IMR-90 (cell line): ENCODE measurements around the gene PITPNM2. TPM values are rescaled to one million over a fixed set of nuclear protein-coding genes. Genes with fewer than 3 reads are reported as not detected.

ENCODE experiments used
- ATAC-seq: fragments of 200-7000 bp; cut with Tn5 transposase; 2 replicates; pipeline ENCODE4 v1.9.1; 2020; ENCODE audit warnings: low read depth, mild to moderate bottlenecking, moderate library complexity
- BruUV-seq: library from RNA; stranded (reverse); fragments of 400-500 nt; replicated peaks from 2 replicates; lab custom pipeline; 2021; lab: Mats Ljungman, UMichigan
- CTCF ChIA-PET: fragments of 300-600 bp; formaldehyde crosslinking; extraction: SDS; loops from one replicate; lab custom pipeline; 2021; ENCODE audit warnings: antibody characterized with exemption; lab: Yijun Ruan, JAX
- POLR2A ChIA-PET: fragments of 300-600 bp; sonication (Branson Sonifier 250); formaldehyde crosslinking; loops from one replicate; lab custom pipeline; 2022; ENCODE audit warnings: antibody characterized with exemption; ENCODE audit not compliant: unreplicated experiment; lab: Charles Lee
- DNase-seq: peaks from one replicate; pipeline ENCODE4 v3.0.0; 2013
- H2AFZ ChIP-seq: replicated peaks from 2 replicates; pipeline ENCODE3; 2013; ENCODE audit warnings: low read length, mild to moderate bottlenecking; ENCODE audit not compliant: poor library complexity
- H2AK5ac ChIP-seq: 2 replicates; pipeline ENCODE4 v1.6.1; 2013; ENCODE audit warnings: low read depth, low read length, inconsistent platforms
- H2AK9ac ChIP-seq: replicated peaks from 2 replicates; pipeline ENCODE3; 2013; ENCODE audit warnings: mild to moderate bottlenecking, low read depth, low read length, moderate library complexity; ENCODE audit not compliant: poor library complexity
- H2BK120ac ChIP-seq: 2 replicates; pipeline ENCODE4 v1.6.1; 2013; ENCODE audit warnings: low read depth, low read length, inconsistent platforms
- H2BK15ac ChIP-seq: 3 replicates; pipeline ENCODE4 v1.6.1; 2013; ENCODE audit warnings: low read depth, low read length, inconsistent platforms
- H2BK20ac ChIP-seq: 2 replicates; pipeline ENCODE4 v1.6.1; 2013; ENCODE audit warnings: low read depth, mild to moderate bottlenecking, inconsistent platforms, low read length, moderate library complexity
- H2BK5ac ChIP-seq: 2 replicates; pipeline ENCODE4 v1.6.1; 2013; ENCODE audit warnings: mild to moderate bottlenecking, low read depth, low read length, inconsistent platforms; ENCODE audit not compliant: poor library complexity, severe bottlenecking
- H3K14ac ChIP-seq: replicated peaks from 2 replicates; pipeline ENCODE4 v1.6.1; 2013; ENCODE audit warnings: low read depth, low read length, inconsistent platforms
- H3K18ac ChIP-seq: 2 replicates; pipeline ENCODE4 v1.6.1; 2013; ENCODE audit warnings: low read depth, low read length, control low read depth
- H3K23ac ChIP-seq: 2 replicates; pipeline ENCODE4 v1.6.1; 2013; ENCODE audit warnings: low read depth, low read length, inconsistent platforms
- H3K27ac ChIP-seq: 2 replicates; pipeline ENCODE4 v1.5.1; 2013; ENCODE audit warnings: mild to moderate bottlenecking, control low read depth, low read length; ENCODE audit not compliant: insufficient read depth
- H3K27me3 ChIP-seq: 2 replicates; pipeline ENCODE4 v1.6.1; 2013; ENCODE audit warnings: low read length; ENCODE audit not compliant: control insufficient read depth, insufficient read depth
- H3K36me3 ChIP-seq: 2 replicates; pipeline ENCODE4 v1.6.1; 2013; ENCODE audit warnings: low read length, mixed read lengths; ENCODE audit not compliant: control insufficient read depth, insufficient read depth
- H3K4ac ChIP-seq: 2 replicates; pipeline ENCODE4 v1.6.1; 2013; ENCODE audit warnings: low read depth, low read length, inconsistent platforms
- H3K4me1 ChIP-seq: 2 replicates; pipeline ENCODE4 v1.6.1; 2013; ENCODE audit warnings: low read length, mixed read lengths; ENCODE audit not compliant: control insufficient read depth, insufficient read depth
- H3K4me2 ChIP-seq: 2 replicates; pipeline ENCODE4 v1.6.1; 2013; ENCODE audit warnings: low read depth, mild to moderate bottlenecking, control low read depth, low read length, moderate library complexity
- H3K4me3 ChIP-seq: 2 replicates; pipeline ENCODE4 v1.5.1; 2013; ENCODE audit warnings: low read depth, mild to moderate bottlenecking, control low read depth, low read length, moderate library complexity; ENCODE audit not compliant: insufficient read depth
- H3K56ac ChIP-seq: 2 replicates; pipeline ENCODE4 v1.6.1; 2013; ENCODE audit warnings: low read length, inconsistent platforms; ENCODE audit not compliant: insufficient read depth; ENCODE audit errors: extremely low read depth
- H3K79me1 ChIP-seq, 2 experiments: 2 replicates each; pipeline ENCODE4 v1.6.1; 2013; ENCODE audit warnings: low read length in 2 of 2, inconsistent platforms in 1 of 2, low read depth in 1 of 2
- H3K9ac ChIP-seq: 2 replicates; pipeline ENCODE4 v1.6.1; 2013; ENCODE audit warnings: low read depth, low read length, control low read depth
- H3K9me1 ChIP-seq: 2 replicates; pipeline ENCODE4 v1.6.1; 2013; ENCODE audit warnings: low read length, inconsistent platforms; ENCODE audit not compliant: insufficient read depth
- H3K9me3 ChIP-seq: 2 replicates; pipeline ENCODE4 v1.6.1; 2013; ENCODE audit warnings: low read length; ENCODE audit not compliant: control insufficient read depth, insufficient read depth
- H4K20me1 ChIP-seq: 2 replicates; pipeline ENCODE4 v1.6.1; 2013; ENCODE audit warnings: low read length, inconsistent platforms; ENCODE audit not compliant: insufficient read depth
- H4K5ac ChIP-seq: 2 replicates; pipeline ENCODE4 v1.6.1; 2013; ENCODE audit warnings: mild to moderate bottlenecking, low read depth, low read length, control low read depth
- H4K8ac ChIP-seq, 2 experiments: 2 replicates each; pipeline ENCODE4 v1.6.1; 2013; ENCODE audit warnings: low read depth in 2 of 2, low read length in 2 of 2, control low read depth in 1 of 2, inconsistent platforms in 1 of 2
- H4K91ac ChIP-seq: 2 replicates; pipeline ENCODE4 v1.6.1; 2013; ENCODE audit warnings: low read depth, low read length, inconsistent platforms; ENCODE audit not compliant: insufficient read depth
- BHLHE40 ChIP-seq: fragments of 150-350 bp; IDR thresholded peaks from 2 replicates; pipeline ENCODE4 v1.6.1; 2016; ENCODE audit warnings: mild to moderate bottlenecking, low read depth, low read length
- CEBPB ChIP-seq: IDR thresholded peaks from 2 replicates; pipeline ENCODE4 v1.6.1; 2012; ENCODE audit warnings: low read depth, low read length, improper control_type of control experiment
- CHD1 ChIP-seq: IDR thresholded peaks from 2 replicates; pipeline ENCODE4 v1.6.1; 2012; ENCODE audit warnings: low read depth, low read length, improper control_type of control experiment
- CTCF ChIP-seq: conservative IDR thresholded peaks from 2 replicates; pipeline ENCODE4 v1.5.1; 2012; ENCODE audit warnings: mild to moderate bottlenecking, low read depth, low read length, improper control_type of control experiment
- ELK1 ChIP-seq: fragments of 150-350 bp; IDR thresholded peaks from 2 replicates; pipeline ENCODE4 v1.6.1; 2016; ENCODE audit warnings: low read depth, mild to moderate bottlenecking, low read length, moderate library complexity, borderline replicate concordance
- MAFK ChIP-seq: IDR thresholded peaks from 2 replicates; pipeline ENCODE4 v1.6.1; 2012; ENCODE audit warnings: low read depth, low read length, improper control_type of control experiment
- MAZ ChIP-seq: IDR thresholded peaks from 2 replicates; pipeline ENCODE4 v1.6.1; 2012; ENCODE audit warnings: low read depth, mild to moderate bottlenecking, low read length, improper control_type of control experiment, moderate library complexity, borderline replicate concordance
- MXI1 ChIP-seq: IDR thresholded peaks from 2 replicates; pipeline ENCODE4 v1.6.1; 2012; ENCODE audit warnings: low read depth, mild to moderate bottlenecking, low read length, moderate library complexity, borderline replicate concordance
- NFE2L2 ChIP-seq: fragments of 150-350 bp; IDR thresholded peaks from 2 replicates; pipeline ENCODE4 v1.6.1; 2016; ENCODE audit warnings: low read depth, mild to moderate bottlenecking, low read length
- POLR2A ChIP-seq: IDR thresholded peaks from 2 replicates; pipeline ENCODE4 v1.6.1; 2012; ENCODE audit warnings: mild to moderate bottlenecking, low read depth, low read length
- RAD21 ChIP-seq: IDR thresholded peaks from 2 replicates; pipeline ENCODE4 v1.6.1; 2012; ENCODE audit warnings: low read length, improper control_type of control experiment
- RCOR1 ChIP-seq: IDR thresholded peaks from 2 replicates; pipeline ENCODE4 v1.6.1; 2012; ENCODE audit warnings: mild to moderate bottlenecking, low read length, improper control_type of control experiment; ENCODE audit not compliant: insufficient replicate concordance
- RFX5 ChIP-seq: IDR thresholded peaks from 2 replicates; pipeline ENCODE4 v1.8.0; 2012; ENCODE audit warnings: low read depth, mild to moderate bottlenecking, low read length, moderate library complexity
- USF2 ChIP-seq: fragments of 150-350 bp; IDR thresholded peaks from 2 replicates; pipeline ENCODE4 v1.6.1; 2017; ENCODE audit warnings: mild to moderate bottlenecking, antibody characterized with exemption, low read length, low read depth
- WGBS, 2 experiments: methylation state at CpG; one replicate each; pipeline versions ENCODE4 v1.1.5 to v1.1.7; 2013; ENCODE audit warnings: missing lambda C conversion rate in 2 of 2; ENCODE audit not compliant: insufficient read length in 1 of 2; ENCODE audit errors: extremely low coverage in 2 of 2; 5-methylcytosine and 5-hydroxymethylcytosine counted together
- dilution Hi-C: fragments of 300-500 bp; cut with HindIII; formaldehyde crosslinking; loops from one replicate; pipeline ENCODE4 v1.14.3; 2018; ENCODE audit warnings: low sequenced_read_pairs; ENCODE audit not compliant: unreplicated experiment
- in situ Hi-C: fragments of 300-500 bp; cut with MboI; formaldehyde crosslinking; loops from 3 replicates; pipeline ENCODE4 v1.14.3; 2019; ENCODE audit warnings: low sequenced_read_pairs, inconsistent platforms, mixed read lengths
- intact Hi-C: fragments of 100-400 bp; cut with micrococcal nuclease; formaldehyde crosslinking; loops from 2 replicates; pipeline ENCODE4 v1.10.0; 2022
- polyA plus RNA-seq, 3 experiments: library from polyadenylated mRNA; depleted of rRNA; stranded (reverse); fragments of >200 nt; gene quantifications; 2 replicates each; pipeline ENCODE4 v1.2.3, GENCODE V29; 2012; ENCODE audit warnings: low replicate concordance in 1 of 3
- total RNA-seq: library from RNA; depleted of rRNA; stranded (reverse); fragments of >200 nt; gene quantifications from 2 replicates; pipeline ENCODE4 v1.2.3, GENCODE V29; 2012

The PITPNM2 gene
- total and polyA plus RNA-seq, 2 of the 4 experiments (the other 2 are of a cell fraction), result 1.6 to 3.0 TPM

GRCh38 chr12:123118497-123118896 is 32.4 kb downstream of the PITPNM2 start:
- no peak overlapping the region for H3K9ac ChIP-seq
- H3K9me1 ChIP-seq, result peaks cover 36% of the 10 kb centered on the region
- H4K8ac ChIP-seq, result peak overlapping the region in 1 of 2 experiments; percentile 29; a peak in 1 of 4 replicates
- no peaks in the 10 kb centered on the region for H3K9me3 ChIP-seq
- H3K56ac ChIP-seq, result peak overlapping the region; percentile 11; the same call in 1 of the 2 replicates
- ATAC-seq (peak; percentile 84), DNase-seq (peak; percentile 78)
- no peak overlapping the region; the same call in 1 of the 2 replicates for H2AK5ac ChIP-seq
- no CpG with 5 or more reads among the region's 8 CpGs for WGBS, 2 experiments
- no peak overlapping the region for H2BK5ac ChIP-seq
- H3K4ac ChIP-seq, result peak overlapping the region; percentile 5; the same call in 1 of the 2 replicates
- H2AFZ ChIP-seq, result no peak overlapping the region
- no peaks in the 10 kb centered on the region for H3K27me3 ChIP-seq
- peak overlapping the region; percentile 2; the same call in 1 of the 2 replicates for H3K23ac ChIP-seq
- peak overlapping the region; percentile 27; the same call in 1 of the 2 replicates for H4K91ac ChIP-seq
- H4K20me1 ChIP-seq, result peaks cover 36% of the 10 kb centered on the region
- no peak overlapping the region for H3K4me2 ChIP-seq
- peaks cover 7 to 58% of the 10 kb centered on the region in 2 experiments for H3K79me1 ChIP-seq
- H4K5ac ChIP-seq, result no peak overlapping the region
- dilution Hi-C loops, result no loop called here
- no TSS peak for BruUV-seq
- intact Hi-C loops, result loop anchor here (1.0 kb wide), 1 partner anchor 9 kb away; no protein-coding TSS in a partner anchor
- H3K27ac ChIP-seq, result no peak overlapping the region
- peak overlapping the region; percentile 23; the same call in 1 of the 2 replicates for H2BK120ac ChIP-seq
- no peaks in the 10 kb centered on the region for H3K36me3 ChIP-seq
- peak overlapping the region; percentile 27; the same call in 1 of the 2 replicates for H2BK20ac ChIP-seq
- TF ChIP-seq USF2 (no peak), ELK1 (no peak), MAZ (no peak), NFE2L2 (no peak), RAD21 (no peak), MAFK (no peak), POLR2A (no peak), RCOR1 (no peak), BHLHE40 (no peak), RFX5 (no peak), CTCF (no peak), MXI1 (no peak), CEBPB (no peak), CHD1 (no peak)
- no peak overlapping the region for H3K4me3 ChIP-seq
- H2AK9ac ChIP-seq, result no peak overlapping the region
- ChIA-PET POLR2A (no interaction called here), CTCF (interaction anchor here (1.2 kb wide), 1 partner anchor 75 kb away, joined by 4 read pairs; no protein-coding TSS in a partner anchor)
- no peak overlapping the region for H3K18ac ChIP-seq
- H3K14ac ChIP-seq, result peak overlapping the region; percentile 30; the same call in 1 of the 2 replicates
- peaks cover 29% of the 10 kb centered on the region for H3K4me1 ChIP-seq
- in situ Hi-C loops, result no loop called here
- no peak overlapping the region for H2BK15ac ChIP-seq
